MM.1S (cell line): Measurements from ENCODE around the gene FGF12.

Experiments used
- DNase-seq: peaks from one replicate; pipeline ENCODE4 v3.0.0-alpha.2; 2015
- H2AFZ ChIP-seq: fragments of 300-600 bp; sonication (generic); 2 replicates; pipeline ENCODE4 v1.6.0; 2016; ENCODE audit warnings: antibody characterized with exemption, low read length
- H3F3A ChIP-seq: fragments of 300-600 bp; sonication (generic); 2 replicates; pipeline ENCODE4 v1.6.1; 2016; ENCODE audit warnings: mild to moderate bottlenecking, antibody characterized with exemption, low read length, moderate library complexity, mixed read lengths; ENCODE audit not compliant: insufficient read depth
- H3K27ac ChIP-seq: fragments of 300-600 bp; sonication (generic); 2 replicates; pipeline ENCODE4 v1.5.1; 2016; ENCODE audit warnings: mild to moderate bottlenecking, low read length
- H3K27me3 ChIP-seq: fragments of 300-600 bp; sonication (generic); replicated peaks from 2 replicates; pipeline ENCODE4 v1.6.0; 2016; ENCODE audit warnings: low read length; ENCODE audit not compliant: insufficient read depth
- H3K36me3 ChIP-seq: fragments of 300-600 bp; sonication (generic); replicated peaks from 2 replicates; pipeline ENCODE4 v1.6.1; 2016; ENCODE audit warnings: mild to moderate bottlenecking, low read length, mixed read lengths; ENCODE audit not compliant: insufficient read depth
- H3K4me1 ChIP-seq: fragments of 300-600 bp; sonication (generic); 2 replicates; pipeline ENCODE4 v1.6.1; 2016; ENCODE audit warnings: low read length, mixed read lengths
- H3K4me2 ChIP-seq: fragments of 300-600 bp; sonication (generic); 2 replicates; pipeline ENCODE4 v1.6.0; 2016; ENCODE audit warnings: low read depth, low read length
- H3K4me3 ChIP-seq: fragments of 300-600 bp; sonication (generic); 2 replicates; pipeline ENCODE4 v1.5.1; 2016; ENCODE audit warnings: low read length, mixed read lengths
- H3K79me2 ChIP-seq: fragments of 300-600 bp; sonication (generic); 2 replicates; pipeline ENCODE4 v1.6.1; 2016; ENCODE audit warnings: mixed run types, low read length, mixed read lengths
- H3K9ac ChIP-seq: fragments of 300-600 bp; sonication (generic); 2 replicates; pipeline ENCODE4 v1.6.1; 2016; ENCODE audit warnings: low read length, mixed read lengths
- H3K9me2 ChIP-seq: fragments of 300-600 bp; sonication (generic); replicated peaks from 2 replicates; pipeline ENCODE4 v1.6.1; 2016; ENCODE audit warnings: mild to moderate bottlenecking, low read length, mixed read lengths; ENCODE audit not compliant: insufficient read depth
- H3K9me3 ChIP-seq: fragments of 300-600 bp; sonication (generic); replicated peaks from 2 replicates; pipeline ENCODE4 v1.6.1; 2016; ENCODE audit warnings: mild to moderate bottlenecking, low read length, mixed read lengths; ENCODE audit not compliant: insufficient read depth
- H4K20me1 ChIP-seq: fragments of 300-600 bp; sonication (generic); 2 replicates; pipeline ENCODE4 v1.6.1; 2016; ENCODE audit warnings: mild to moderate bottlenecking, low read length, moderate library complexity, mixed read lengths; ENCODE audit not compliant: insufficient read depth
- EZH2 ChIP-seq: fragments of 300-600 bp; sonication (generic); optimal IDR thresholded peaks from 2 replicates; pipeline ENCODE3; 2017; ENCODE audit warnings: low read depth, mild to moderate bottlenecking, antibody characterized with exemption, low read length, mixed read lengths
- EZH2phosphoT487 ChIP-seq: fragments of 300-600 bp; sonication (generic); IDR thresholded peaks from 2 replicates; pipeline ENCODE4 v1.6.1; 2018; ENCODE audit warnings: antibody characterized with exemption, low read length
- TF ChIP-seq, protein P1 (sequence below): fragments of 300-600 bp; sonication (generic); IDR thresholded peaks from 2 replicates; pipeline ENCODE4 v1.5.1; 2016; ENCODE audit warnings: antibody characterized with exemption, low read length, mixed read lengths

FGF12 gene

DNA sequence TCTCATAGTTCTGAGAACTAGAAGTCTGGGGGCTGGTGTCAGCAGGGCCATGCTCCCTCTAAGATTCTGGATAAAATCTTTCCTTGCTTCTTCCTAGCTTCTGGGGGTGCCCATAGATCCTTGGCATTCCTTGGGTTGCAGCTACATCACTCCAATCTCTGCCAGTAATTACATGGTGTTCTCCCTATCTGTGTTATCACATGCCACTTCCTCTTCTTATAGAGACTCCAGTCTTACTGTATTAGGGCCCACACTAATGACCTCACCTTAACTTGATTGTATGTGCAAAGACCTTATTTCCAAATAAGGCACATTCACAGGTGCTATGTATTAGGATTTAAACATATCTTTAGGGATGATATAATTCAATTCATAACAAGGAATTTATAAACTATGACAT lies 618.5 kb downstream of the FGF12 start:
- H3F3A ChIP-seq = no peaks in the 10 kb centered on the region
- DNase-seq = no peak
- no peak overlapping the region for H3K4me3 ChIP-seq
- H3K9me2 ChIP-seq = no peaks in the 10 kb centered on the region
- no peaks in the 10 kb centered on the region for H3K27me3 ChIP-seq
- no peaks in the 10 kb centered on the region for H4K20me1 ChIP-seq
- H3K9ac ChIP-seq = no peak overlapping the region
- no peak overlapping the region for H2AFZ ChIP-seq
- no peak overlapping the region for H3K27ac ChIP-seq
- H3K4me2 ChIP-seq = no peak overlapping the region
- H3K79me2 ChIP-seq = no peaks in the 10 kb centered on the region
- no peaks in the 10 kb centered on the region for H3K4me1 ChIP-seq
- H3K36me3 ChIP-seq = no peaks in the 10 kb centered on the region
- TF ChIP-seq EZH2 (no peak), EZH2phosphoT487 (no peak)
- TF ChIP-seq, protein P1, sequence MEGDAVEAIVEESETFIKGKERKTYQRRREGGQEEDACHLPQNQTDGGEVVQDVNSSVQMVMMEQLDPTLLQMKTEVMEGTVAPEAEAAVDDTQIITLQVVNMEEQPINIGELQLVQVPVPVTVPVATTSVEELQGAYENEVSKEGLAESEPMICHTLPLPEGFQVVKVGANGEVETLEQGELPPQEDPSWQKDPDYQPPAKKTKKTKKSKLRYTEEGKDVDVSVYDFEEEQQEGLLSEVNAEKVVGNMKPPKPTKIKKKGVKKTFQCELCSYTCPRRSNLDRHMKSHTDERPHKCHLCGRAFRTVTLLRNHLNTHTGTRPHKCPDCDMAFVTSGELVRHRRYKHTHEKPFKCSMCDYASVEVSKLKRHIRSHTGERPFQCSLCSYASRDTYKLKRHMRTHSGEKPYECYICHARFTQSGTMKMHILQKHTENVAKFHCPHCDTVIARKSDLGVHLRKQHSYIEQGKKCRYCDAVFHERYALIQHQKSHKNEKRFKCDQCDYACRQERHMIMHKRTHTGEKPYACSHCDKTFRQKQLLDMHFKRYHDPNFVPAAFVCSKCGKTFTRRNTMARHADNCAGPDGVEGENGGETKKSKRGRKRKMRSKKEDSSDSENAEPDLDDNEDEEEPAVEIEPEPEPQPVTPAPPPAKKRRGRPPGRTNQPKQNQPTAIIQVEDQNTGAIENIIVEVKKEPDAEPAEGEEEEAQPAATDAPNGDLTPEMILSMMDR = no peak
- no peaks in the 10 kb centered on the region for H3K9me3 ChIP-seq

GRCh38 chr3:192106543-192106942 lies 620.8 kb downstream of the FGF12 start:
- Histone ChIP-seq H3K4me1 (no peaks in the 10 kb centered on the region), H3K27ac (no peak overlapping the region), H4K20me1 (no peaks in the 10 kb centered on the region), H3K4me3 (no peak overlapping the region), H2AFZ (no peak overlapping the region), H3F3A (no peaks in the 10 kb centered on the region), H3K36me3 (no peaks in the 10 kb centered on the region), H3K4me2 (no peak overlapping the region), H3K9me3 (no peaks in the 10 kb centered on the region), H3K9me2 (no peaks in the 10 kb centered on the region), H3K27me3 (no peaks in the 10 kb centered on the region), H3K9ac (no peak overlapping the region), H3K79me2 (no peaks in the 10 kb centered on the region)
- TF ChIP-seq EZH2 = no peak
- TF ChIP-seq, protein P1 = no peak
- TF ChIP-seq EZH2phosphoT487 = no peak
- DNase-seq = no peak

DNA sequence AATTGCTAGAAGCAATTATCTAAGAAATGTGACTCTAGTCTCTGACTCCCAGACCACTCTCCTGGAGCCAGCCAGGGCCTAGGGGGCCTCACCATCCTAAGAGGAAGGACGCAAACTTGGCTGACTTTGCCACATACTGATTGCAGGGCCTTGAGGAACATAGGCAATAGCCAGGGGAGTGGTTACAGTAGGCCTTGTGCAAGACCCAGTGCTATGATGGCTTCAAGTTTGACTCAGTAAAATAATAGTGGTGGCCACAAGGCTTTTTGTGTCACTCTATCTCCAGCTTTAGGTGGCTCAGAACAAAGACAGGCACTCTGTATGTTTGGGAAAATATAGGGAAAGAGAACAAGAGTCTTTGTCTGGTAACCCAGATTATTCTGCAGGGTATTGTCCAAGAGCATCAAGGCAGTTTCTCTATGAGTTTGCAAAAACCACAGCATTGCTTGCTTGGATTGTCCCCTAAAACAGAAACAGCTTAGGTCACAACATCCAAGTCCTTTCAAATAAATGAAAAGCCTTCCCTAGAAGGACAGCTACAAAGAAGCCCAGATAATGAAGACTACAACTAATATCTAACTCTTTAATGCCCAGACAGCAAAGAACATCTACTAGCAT lies 634.8 kb downstream of the FGF12 start:
- Histone ChIP-seq H3K4me3 (no peak overlapping the region), H3K79me2 (no peaks in the 10 kb centered on the region), H3K9me3 (no peaks in the 10 kb centered on the region), H2AFZ (no peak overlapping the region), H3K27me3 (no peaks in the 10 kb centered on the region), H3K9me2 (no peaks in the 10 kb centered on the region), H3K9ac (no peak overlapping the region), H3K4me2 (no peak overlapping the region), H4K20me1 (no peaks in the 10 kb centered on the region), H3K27ac (no peak overlapping the region), H3F3A (no peaks in the 10 kb centered on the region), H3K4me1 (no peaks in the 10 kb centered on the region), H3K36me3 (no peaks in the 10 kb centered on the region)
- TF ChIP-seq EZH2 (no peak), EZH2phosphoT487 (no peak)
- TF ChIP-seq, protein P1 = no peak
- no peak for DNase-seq
